Neural cell (in vitro differentiated cells): ENCODE measurements around the gene SLC9C1. TPM values are rescaled to one million over a fixed set of nuclear protein-coding genes. Genes with fewer than 3 reads are reported as not detected.

Source experiments
- H2AFZ ChIP-seq: fragments of 200-600, 300-800 bp; sonication (generic), shearing (Covaris generic); 2 replicates; pipeline ENCODE4 v1.6.0; 2014; ENCODE audit warnings: low read depth, mild to moderate bottlenecking, antibody characterized with exemption, low read length, moderate library complexity
- H3F3A ChIP-seq: fragments of 200-600 bp; shearing (Covaris generic); 2 replicates; pipeline ENCODE4 v1.6.1; 2016; ENCODE audit warnings: mild to moderate bottlenecking, moderate library complexity, mixed read lengths, antibody characterized with exemption, low read length; ENCODE audit not compliant: insufficient read depth, poor library complexity, severe bottlenecking
- H3K27ac ChIP-seq: fragments of 200-600, 300-800 bp; sonication (generic), shearing (Covaris generic); 2 replicates; pipeline ENCODE4 v1.5.1; 2014; ENCODE audit warnings: mild to moderate bottlenecking, low read length, moderate library complexity
- H3K27me3 ChIP-seq: fragments of 300-800, 200-600 bp; sonication (generic), shearing (Covaris generic); 2 replicates; pipeline ENCODE4 v1.6.0; 2014; ENCODE audit warnings: mild to moderate bottlenecking, low read depth, low read length, moderate library complexity; ENCODE audit not compliant: insufficient read depth
- H3K36me3 ChIP-seq: fragments of 300-800, 200-600 bp; sonication (generic), shearing (Covaris generic); 2 replicates; pipeline ENCODE4 v1.5.1; 2014; ENCODE audit warnings: mild to moderate bottlenecking, antibody characterized with exemption, low read length, moderate library complexity; ENCODE audit not compliant: insufficient read depth
- H3K4me2 ChIP-seq: fragments of 300-800, 200-600 bp; sonication (generic), shearing (Covaris generic); 2 replicates; pipeline ENCODE4 v1.6.0; 2014; ENCODE audit warnings: mild to moderate bottlenecking, low read length
- H3K4me3 ChIP-seq: fragments of 300-800, 200-600 bp; sonication (generic), shearing (Covaris generic); 2 replicates; pipeline ENCODE4 v1.5.1; 2014; ENCODE audit warnings: mild to moderate bottlenecking, low read length, moderate library complexity
- H3K79me2 ChIP-seq: fragments of 200-600 bp; shearing (Covaris generic); replicated peaks from 2 replicates; pipeline ENCODE4 v1.6.0; 2014; ENCODE audit warnings: mild to moderate bottlenecking, low read length, moderate library complexity; ENCODE audit not compliant: insufficient read depth
- H3K9ac ChIP-seq: fragments of 300-800, 200-600 bp; sonication (generic), shearing (Covaris generic); 2 replicates; pipeline ENCODE4 v1.6.1; 2016; ENCODE audit warnings: mild to moderate bottlenecking, low read length, mixed read lengths
- H3K9me2 ChIP-seq: fragments of 200-600 bp; shearing (Covaris generic); 2 replicates; pipeline ENCODE4 v1.6.1; 2016; ENCODE audit warnings: mild to moderate bottlenecking, low read length, mixed read lengths; ENCODE audit not compliant: insufficient read depth
- H3K9me3 ChIP-seq: fragments of 200-600, 300-800 bp; sonication (generic), shearing (Covaris generic); 2 replicates; pipeline ENCODE4 v1.6.1; 2016; ENCODE audit warnings: mild to moderate bottlenecking, mixed run types, low read length, moderate library complexity, mixed read lengths
- H4K20me1 ChIP-seq: fragments of 200-600 bp; shearing (Covaris generic); 2 replicates; pipeline ENCODE4 v1.6.1; 2016; ENCODE audit warnings: mild to moderate bottlenecking, mixed run types; ENCODE audit not compliant: insufficient read depth
- CTCF ChIP-seq: fragments of 450-650 bp; IDR thresholded peaks from 2 replicates; pipeline ENCODE4 v1.5.1; 2014; ENCODE audit warnings: antibody characterized with exemption, mild to moderate bottlenecking, moderate library complexity; ENCODE audit not compliant: poor library complexity, severe bottlenecking
- EP300 ChIP-seq: fragments of 450-650 bp; conservative IDR thresholded peaks from 2 replicates; pipeline ENCODE4 v1.6.1; 2014; ENCODE audit warnings: antibody characterized with exemption, mild to moderate bottlenecking, moderate library complexity; ENCODE audit not compliant: poor library complexity, severe bottlenecking
- EZH2 ChIP-seq: fragments of 200-600, 300-800 bp; shearing (Covaris generic), sonication (generic); IDR thresholded peaks from 2 replicates; pipeline ENCODE4 v1.6.1; 2014; ENCODE audit warnings: antibody characterized with exemption, low read length, borderline replicate concordance, mild to moderate bottlenecking; ENCODE audit not compliant: insufficient read depth, poor library complexity, severe bottlenecking
- MXI1 ChIP-seq: fragments of 450-650 bp; conservative IDR thresholded peaks from 2 replicates; pipeline ENCODE4 v1.6.1; 2014; ENCODE audit warnings: antibody characterized with exemption, mild to moderate bottlenecking; ENCODE audit not compliant: poor library complexity, severe bottlenecking
- POLR2AphosphoS5 ChIP-seq: IDR thresholded peaks from 2 replicates; pipeline ENCODE4 v1.6.1; 2012
- RAD21 ChIP-seq: fragments of 450-650 bp; conservative IDR thresholded peaks from 2 replicates; pipeline ENCODE4 v1.6.1; 2014; ENCODE audit warnings: antibody characterized with exemption, mild to moderate bottlenecking, moderate library complexity
- REST ChIP-seq: IDR thresholded peaks from 2 replicates; pipeline ENCODE4 v1.6.1; 2012; ENCODE audit warnings: borderline replicate concordance
- SMC3 ChIP-seq: fragments of 450-650 bp; conservative IDR thresholded peaks from 2 replicates; pipeline ENCODE4 v1.6.1; 2014; ENCODE audit warnings: antibody characterized with exemption, mild to moderate bottlenecking, moderate library complexity; ENCODE audit not compliant: poor library complexity
- TAF1 ChIP-seq: IDR thresholded peaks from 2 replicates; pipeline ENCODE4 v1.6.1; 2012; ENCODE audit warnings: low read depth
- polyA plus RNA-seq: library from polyadenylated mRNA; depleted of rRNA; stranded (reverse); fragments of >200 nt; gene quantifications from 2 replicates; pipeline ENCODE4 v1.2.3, GENCODE V29; 2014

Gene SLC9C1
- polyA plus RNA-seq, 1 donor from 2014 or later = not detected

GRCh38 chr3:112117841-112118571, 176.0 kb downstream of the SLC9C1 start:
- Histone ChIP-seq H3K27me3 (no peaks in the 10 kb centered on the region), H3F3A (no peaks in the 10 kb centered on the region), H3K9me2 (no peaks in the 10 kb centered on the region), H3K4me3 (no peak overlapping the region), H4K20me1 (no peaks in the 10 kb centered on the region), H2AFZ (no peak overlapping the region), H3K4me2 (no peak overlapping the region), H3K79me2 (no peaks in the 10 kb centered on the region), H3K9ac (no peak overlapping the region), H3K9me3 (no peaks in the 10 kb centered on the region), H3K36me3 (no peaks in the 10 kb centered on the region), H3K27ac (no peak overlapping the region)
- TF ChIP-seq EZH2 (no peak), SMC3 (no peak), TAF1 (no peak), CTCF (no peak), POLR2AphosphoS5 (no peak), MXI1 (no peak), EP300 (no peak), RAD21 (no peak), REST (no peak)

- no peak overlapping the region for H3K27ac ChIP-seq
- H3K9me2 ChIP-seq = no peaks in the 10 kb centered on the region
- H3K36me3 ChIP-seq = no peaks in the 10 kb centered on the region
- no peaks in the 10 kb centered on the region for H3K79me2 ChIP-seq
- H2AFZ ChIP-seq = no peak overlapping the region
- no peak overlapping the region for H3K4me3 ChIP-seq
- no peaks in the 10 kb centered on the region for H3K9me3 ChIP-seq
- H3K9ac ChIP-seq = no peak overlapping the region
- H3K27me3 ChIP-seq = no peaks in the 10 kb centered on the region
- TF ChIP-seq CTCF (no peak), EP300 (no peak), MXI1 (no peak), POLR2AphosphoS5 (no peak), SMC3 (no peak), REST (no peak), TAF1 (no peak), RAD21 (no peak)
- no peak overlapping the region for H3K4me2 ChIP-seq
- no peaks in the 10 kb centered on the region for H3F3A ChIP-seq
- no peaks in the 10 kb centered on the region for H4K20me1 ChIP-seq
Observed at GRCh38 chr3:112117415-112117814, 176.6 kb downstream of the SLC9C1 start.
